SK-N-SH treated with all-trans-retinoic acid at 6 μM for 48 hours (cell line): ENCODE data around the gene DNMT3A.

Source experiments
- ATAC-seq: fragments of 200-7000 bp; cut with Tn5 transposase; 3 replicates; pipeline ENCODE4 v1.9.1; 2020; ENCODE audit warnings: mild to moderate bottlenecking, moderate library complexity
- ARNTL ChIP-seq: fragments of 450-650 bp; formaldehyde crosslinking; IDR thresholded peaks from 2 replicates; pipeline ENCODE4 v1.5.0; 2020; ENCODE audit warnings: low read depth, mild to moderate bottlenecking, moderate library complexity, borderline replicate concordance
- BACH2 ChIP-seq: fragments of 250-450 bp; sonication (Bioruptor Pico); IDR thresholded peaks from 2 replicates; pipeline ENCODE4 v1.9.0; 2021; ENCODE audit warnings: mild to moderate bottlenecking, borderline replicate concordance
- CSDC2 ChIP-seq: fragments of 250-450 bp; sonication (Bioruptor Pico); IDR thresholded peaks from 2 replicates; pipeline ENCODE4 v1.5.0; 2020; ENCODE audit warnings: mild to moderate bottlenecking, moderate library complexity
- GLIS3 ChIP-seq: fragments of 250-450 bp; sonication (Bioruptor Pico); IDR thresholded peaks from 2 replicates; pipeline ENCODE4 v1.5.0; 2020; ENCODE audit warnings: mild to moderate bottlenecking, moderate library complexity
- OSR1 ChIP-seq: fragments of 250-450 bp; sonication (Bioruptor Pico); IDR thresholded peaks from 2 replicates; pipeline ENCODE4 v1.8.0; 2022; ENCODE audit warnings: moderate library complexity, mild to moderate bottlenecking, inconsistent platforms
- TCF4 ChIP-seq: fragments of 250-450 bp; sonication (Bioruptor Pico); IDR thresholded peaks from 2 replicates; pipeline ENCODE4 v1.8.0; 2021; ENCODE audit warnings: mild to moderate bottlenecking, moderate library complexity, borderline replicate concordance
- TOX ChIP-seq: fragments of 250-450 bp; sonication (Bioruptor Pico); IDR thresholded peaks from 2 replicates; pipeline ENCODE4 v1.8.0; 2021; ENCODE audit warnings: mild to moderate bottlenecking, moderate library complexity, borderline replicate concordance
- ZFP3 ChIP-seq: fragments of 250-450 bp; sonication (Bioruptor Pico); IDR thresholded peaks from 2 replicates; pipeline ENCODE4 v1.5.0; 2020; ENCODE audit warnings: mild to moderate bottlenecking, moderate library complexity
- ZNF565 ChIP-seq: fragments of 450-650 bp; formaldehyde crosslinking; conservative IDR thresholded peaks from 2 replicates; pipeline ENCODE4 v1.5.0; 2020; ENCODE audit warnings: low read depth, mild to moderate bottlenecking, moderate library complexity
- ZNF70 ChIP-seq: fragments of 450-650 bp; formaldehyde crosslinking; IDR thresholded peaks from 2 replicates; pipeline ENCODE4 v1.5.0; 2020; ENCODE audit warnings: mild to moderate bottlenecking, moderate library complexity
- ZNF8 ChIP-seq: fragments of 450-650 bp; formaldehyde crosslinking; IDR thresholded peaks from 2 replicates; pipeline ENCODE4 v1.5.0; 2020; ENCODE audit warnings: mild to moderate bottlenecking, moderate library complexity
- TF ChIP-seq, protein P1 (sequence below): fragments of 250-450 bp; sonication (Bioruptor Pico); IDR thresholded peaks from 2 replicates; pipeline ENCODE4 v1.8.0; 2020; ENCODE audit warnings: mild to moderate bottlenecking, moderate library complexity, borderline replicate concordance
- TF ChIP-seq, protein P2 (sequence below): fragments of 250-450 bp; sonication (Bioruptor Pico); IDR thresholded peaks from 2 replicates; pipeline ENCODE4 v1.5.1; 2021; ENCODE audit warnings: mild to moderate bottlenecking, moderate library complexity
- TF ChIP-seq, protein P3 (sequence below): fragments of 250-450 bp; sonication (Bioruptor Pico); IDR thresholded peaks from 2 replicates; pipeline ENCODE4 v1.8.0; 2021; ENCODE audit warnings: low read depth, mild to moderate bottlenecking, moderate library complexity, borderline replicate concordance

Gene DNMT3A

DNA sequence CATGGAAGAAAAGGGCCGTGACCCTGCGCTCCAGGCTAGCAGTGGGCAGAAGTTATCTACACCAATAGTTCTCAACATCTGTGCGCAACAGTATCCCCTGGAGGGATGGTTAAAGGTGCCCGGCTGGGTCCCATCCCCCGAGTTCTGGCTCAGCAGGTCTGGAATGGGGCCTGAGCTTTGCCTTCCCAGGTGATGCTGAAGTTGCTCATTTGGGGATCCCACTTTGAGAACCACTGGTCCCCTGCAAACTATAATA is 31.1 kb downstream of the DNMT3A start (continued):
- no peak for TF ChIP-seq ZFP3
- TF ChIP-seq GLIS3, result no peak
- TF ChIP-seq ZNF70, result no peak
- no peak for TF ChIP-seq BACH2 (CRISPR knock-in tag)
- no peak for TF ChIP-seq ZNF565 (CRISPR knock-in tag)
- TF ChIP-seq, protein P1, sequence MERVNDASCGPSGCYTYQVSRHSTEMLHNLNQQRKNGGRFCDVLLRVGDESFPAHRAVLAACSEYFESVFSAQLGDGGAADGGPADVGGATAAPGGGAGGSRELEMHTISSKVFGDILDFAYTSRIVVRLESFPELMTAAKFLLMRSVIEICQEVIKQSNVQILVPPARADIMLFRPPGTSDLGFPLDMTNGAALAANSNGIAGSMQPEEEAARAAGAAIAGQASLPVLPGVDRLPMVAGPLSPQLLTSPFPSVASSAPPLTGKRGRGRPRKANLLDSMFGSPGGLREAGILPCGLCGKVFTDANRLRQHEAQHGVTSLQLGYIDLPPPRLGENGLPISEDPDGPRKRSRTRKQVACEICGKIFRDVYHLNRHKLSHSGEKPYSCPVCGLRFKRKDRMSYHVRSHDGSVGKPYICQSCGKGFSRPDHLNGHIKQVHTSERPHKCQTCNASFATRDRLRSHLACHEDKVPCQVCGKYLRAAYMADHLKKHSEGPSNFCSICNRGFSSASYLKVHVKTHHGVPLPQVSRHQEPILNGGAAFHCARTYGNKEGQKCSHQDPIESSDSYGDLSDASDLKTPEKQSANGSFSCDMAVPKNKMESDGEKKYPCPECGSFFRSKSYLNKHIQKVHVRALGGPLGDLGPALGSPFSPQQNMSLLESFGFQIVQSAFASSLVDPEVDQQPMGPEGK (CRISPR knock-in tag), result no peak

DNA sequence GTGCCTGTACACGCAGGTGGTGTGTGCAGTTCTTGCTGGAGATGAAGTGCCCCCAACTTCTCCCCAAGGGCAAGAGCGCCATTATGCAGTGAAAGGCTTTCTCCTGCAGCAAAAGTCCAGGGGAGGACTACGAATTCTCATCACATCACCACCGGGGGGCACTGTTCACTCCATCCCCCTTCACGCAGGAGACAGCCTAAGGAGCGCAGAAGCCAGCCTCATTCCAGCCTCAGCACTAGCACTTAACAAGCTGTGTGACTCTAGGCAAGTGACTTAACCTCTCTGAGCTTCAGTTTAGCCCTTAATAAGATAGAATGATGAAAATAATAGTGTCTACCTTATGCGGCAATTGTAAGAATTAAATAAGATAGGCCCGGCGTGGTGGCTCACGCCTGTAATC is 32.3 kb downstream of the DNMT3A start:
- peak; percentile 69 for ATAC-seq
- TF ChIP-seq, protein P2, sequence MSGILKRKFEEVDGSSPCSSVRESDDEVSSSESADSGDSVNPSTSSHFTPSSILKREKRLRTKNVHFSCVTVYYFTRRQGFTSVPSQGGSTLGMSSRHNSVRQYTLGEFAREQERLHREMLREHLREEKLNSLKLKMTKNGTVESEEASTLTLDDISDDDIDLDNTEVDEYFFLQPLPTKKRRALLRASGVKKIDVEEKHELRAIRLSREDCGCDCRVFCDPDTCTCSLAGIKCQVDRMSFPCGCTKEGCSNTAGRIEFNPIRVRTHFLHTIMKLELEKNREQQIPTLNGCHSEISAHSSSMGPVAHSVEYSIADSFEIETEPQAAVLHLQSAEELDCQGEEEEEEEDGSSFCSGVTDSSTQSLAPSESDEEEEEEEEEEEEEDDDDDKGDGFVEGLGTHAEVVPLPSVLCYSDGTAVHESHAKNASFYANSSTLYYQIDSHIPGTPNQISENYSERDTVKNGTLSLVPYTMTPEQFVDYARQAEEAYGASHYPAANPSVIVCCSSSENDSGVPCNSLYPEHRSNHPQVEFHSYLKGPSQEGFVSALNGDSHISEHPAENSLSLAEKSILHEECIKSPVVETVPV, result 0 out of 2 replicates have a peak, but pooled peaks have one; percentile 58
- no peak for TF ChIP-seq BACH2 (CRISPR knock-in tag)

DNA sequence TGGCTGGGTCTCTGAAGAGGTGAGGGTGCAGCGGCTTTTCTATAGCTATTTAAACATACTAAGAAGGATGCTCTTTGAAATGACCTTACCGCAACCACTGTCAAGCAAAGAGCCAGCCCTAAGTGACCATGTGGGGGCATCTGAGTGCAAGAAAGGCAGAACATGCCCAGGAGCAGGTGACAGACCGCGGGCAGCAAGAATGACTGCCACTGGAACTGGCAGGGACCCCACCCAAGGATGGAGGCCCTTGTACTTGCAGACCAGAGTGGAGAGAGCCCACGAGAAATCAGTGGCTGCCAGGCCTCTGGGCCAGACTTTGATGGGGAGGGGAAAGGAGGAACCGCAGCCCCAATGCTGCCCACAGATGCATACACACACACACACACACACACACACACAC is 33.1 kb downstream of the DNMT3A start:
- ATAC-seq, result no peak
- TF ChIP-seq, protein P1 (CRISPR knock-in tag), result no peak
- TF ChIP-seq, all 23 proteins: peak for 0

DNA sequence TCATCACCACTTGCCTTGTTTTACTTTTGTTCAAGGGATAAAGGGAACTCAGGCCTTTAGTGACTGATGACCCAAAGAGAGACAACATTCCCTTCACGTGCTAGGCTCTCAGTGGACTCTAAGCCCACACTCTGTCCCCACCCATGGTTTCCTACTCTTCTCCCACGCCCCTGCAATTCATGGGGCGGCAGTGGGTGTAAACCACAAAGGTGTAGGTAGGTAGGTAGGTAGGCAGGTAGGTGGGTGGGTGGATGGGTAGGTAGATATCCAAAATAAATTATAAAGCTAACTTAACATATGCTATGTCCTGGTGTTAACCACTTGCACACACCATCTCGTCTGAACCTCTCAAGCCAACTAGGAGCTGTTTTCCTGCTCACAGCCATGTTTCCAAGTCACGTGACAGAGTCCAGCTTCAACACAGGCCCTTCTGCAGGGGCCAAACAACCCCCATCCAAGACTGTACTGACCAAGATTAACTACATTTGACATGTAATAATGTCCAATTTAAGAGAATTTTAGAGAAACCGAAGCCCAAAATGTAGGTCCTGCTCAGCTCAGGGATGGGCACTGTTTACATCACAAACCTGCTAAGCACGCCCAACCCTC is 33.7 kb downstream of the DNMT3A start:
- TF ChIP-seq ZFP3 (no peak), TCF4 (CRISPR knock-in tag) (no peak), ZNF8 (CRISPR knock-in tag) (no peak), TOX (CRISPR knock-in tag) (no peak)
- TF ChIP-seq, protein P2, result no peak
- ATAC-seq, result no peak

DNA sequence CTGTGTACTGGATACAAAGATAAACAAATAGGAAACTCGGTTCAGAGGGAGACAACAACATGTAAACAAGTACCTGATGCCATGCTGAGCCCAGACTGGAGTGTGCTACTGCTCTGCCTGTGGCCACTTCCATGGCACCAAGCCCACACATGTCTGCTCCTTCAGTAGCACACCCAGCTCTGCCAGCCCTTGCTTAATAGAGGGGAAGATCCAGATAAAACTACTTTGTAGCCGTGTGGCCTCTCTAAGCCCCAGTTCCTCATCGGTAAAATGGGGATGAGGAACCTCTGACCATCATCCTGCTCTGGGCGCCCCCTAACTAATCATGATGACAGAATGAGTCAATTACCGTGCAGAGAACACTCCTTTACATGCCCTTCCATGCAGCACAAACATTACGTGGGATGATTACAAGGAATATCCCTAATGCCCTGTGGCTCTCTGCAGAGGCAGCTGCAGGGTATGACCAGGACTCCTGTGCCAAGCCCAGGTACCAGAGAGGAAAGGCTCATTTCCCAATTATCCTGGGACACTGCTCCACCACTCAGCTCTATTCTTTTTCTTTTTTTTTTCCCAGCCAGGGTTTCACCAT is 34.9 kb downstream of the DNMT3A start:
- no peak for ATAC-seq
- TF ChIP-seq ZNF70, result no peak

DNA sequence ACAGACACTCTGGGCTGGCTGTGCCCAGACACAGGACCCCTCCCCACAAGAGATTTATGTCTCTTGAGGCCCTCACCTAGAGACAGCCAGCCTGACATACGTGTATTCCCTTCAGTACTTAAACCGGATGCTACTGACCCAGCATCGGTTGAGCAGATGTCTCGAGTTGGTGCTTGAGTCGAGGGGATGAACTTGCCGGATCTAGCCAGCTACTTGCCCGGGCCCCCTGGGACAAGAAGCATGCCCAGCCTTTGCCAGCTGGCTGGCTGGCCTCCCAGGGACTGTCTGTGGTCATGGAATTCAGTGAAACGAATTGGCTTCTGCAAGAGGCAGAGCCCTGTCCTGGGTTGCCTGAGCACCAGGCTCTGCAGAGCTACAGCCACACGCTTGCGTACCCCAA is 36.0 kb downstream of the DNMT3A start:
- no peak; the same call in 2 of the 3 replicates for ATAC-seq
- TF ChIP-seq OSR1 (CRISPR knock-in tag), result no peak
- no peak for TF ChIP-seq GLIS3
- TF ChIP-seq, all 23 proteins: peak for 0

DNA sequence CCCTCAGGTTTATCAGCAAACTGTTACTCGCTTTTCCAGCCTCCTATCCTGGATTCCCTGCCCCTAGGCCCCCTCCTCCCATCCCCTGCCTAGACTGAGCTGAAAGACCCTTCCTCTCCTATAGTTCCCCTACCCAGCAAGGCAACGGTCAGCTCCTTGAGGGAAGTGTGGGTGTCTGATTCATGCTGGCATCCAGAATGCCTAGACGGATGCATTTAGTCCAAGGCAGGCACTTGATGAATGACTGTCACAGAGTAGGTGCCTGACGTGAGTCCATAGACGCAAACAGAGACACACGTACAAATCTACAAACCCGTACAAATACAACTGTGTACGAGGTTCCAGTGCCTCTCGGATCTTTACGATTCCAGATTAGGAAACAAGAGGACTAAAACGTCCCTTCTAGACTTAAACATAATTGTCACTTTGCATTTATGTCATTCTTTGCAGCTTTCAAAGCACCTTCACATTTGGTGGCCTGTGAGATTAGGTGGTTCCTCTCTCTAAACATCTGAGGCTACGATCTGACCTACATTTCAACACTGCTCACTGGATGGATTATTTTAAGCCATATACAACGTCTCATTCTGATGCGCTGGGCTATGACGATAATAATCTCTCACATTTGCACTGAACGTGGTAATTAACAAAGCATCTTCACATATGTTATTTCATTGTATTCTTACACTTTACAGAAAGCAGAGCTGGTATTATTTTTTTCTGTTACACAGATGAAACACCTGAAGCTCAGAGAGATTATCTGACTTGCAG is 36.7 kb downstream of the DNMT3A start:
- ATAC-seq, result no peak
- TF ChIP-seq ARNTL, result no peak
- no peak for TF ChIP-seq ZNF70
- TF ChIP-seq, protein P2, result no peak
- no peak for TF ChIP-seq CSDC2 (CRISPR knock-in tag)
- no peak for TF ChIP-seq ZFP3
- no peak for TF ChIP-seq TCF4 (CRISPR knock-in tag)
- no peak for TF ChIP-seq GLIS3
- TF ChIP-seq, protein P3, sequence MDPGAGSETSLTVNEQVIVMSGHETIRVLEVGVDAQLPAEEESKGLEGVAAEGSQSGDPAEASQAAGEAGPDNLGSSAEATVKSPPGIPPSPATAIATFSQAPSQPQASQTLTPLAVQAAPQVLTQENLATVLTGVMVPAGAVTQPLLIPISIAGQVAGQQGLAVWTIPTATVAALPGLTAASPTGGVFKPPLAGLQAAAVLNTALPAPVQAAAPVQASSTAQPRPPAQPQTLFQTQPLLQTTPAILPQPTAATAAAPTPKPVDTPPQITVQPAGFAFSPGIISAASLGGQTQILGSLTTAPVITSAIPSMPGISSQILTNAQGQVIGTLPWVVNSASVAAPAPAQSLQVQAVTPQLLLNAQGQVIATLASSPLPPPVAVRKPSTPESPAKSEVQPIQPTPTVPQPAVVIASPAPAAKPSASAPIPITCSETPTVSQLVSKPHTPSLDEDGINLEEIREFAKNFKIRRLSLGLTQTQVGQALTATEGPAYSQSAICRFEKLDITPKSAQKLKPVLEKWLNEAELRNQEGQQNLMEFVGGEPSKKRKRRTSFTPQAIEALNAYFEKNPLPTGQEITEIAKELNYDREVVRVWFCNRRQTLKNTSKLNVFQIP (CRISPR knock-in tag), result no peak
